ENCODE measurements around the gene FBXO22. TPM values are rescaled to one million over a fixed set of nuclear protein-coding genes. Genes with fewer than 3 reads are reported as not detected.
"Not testable (repeated sequence)": the region's sequence is repeated elsewhere in the genome, so short reads cannot be mapped to it uniquely, and the experiment has no call there.

The FBXO22 gene
- 29.1 TPM for total RNA-seq

DNA sequence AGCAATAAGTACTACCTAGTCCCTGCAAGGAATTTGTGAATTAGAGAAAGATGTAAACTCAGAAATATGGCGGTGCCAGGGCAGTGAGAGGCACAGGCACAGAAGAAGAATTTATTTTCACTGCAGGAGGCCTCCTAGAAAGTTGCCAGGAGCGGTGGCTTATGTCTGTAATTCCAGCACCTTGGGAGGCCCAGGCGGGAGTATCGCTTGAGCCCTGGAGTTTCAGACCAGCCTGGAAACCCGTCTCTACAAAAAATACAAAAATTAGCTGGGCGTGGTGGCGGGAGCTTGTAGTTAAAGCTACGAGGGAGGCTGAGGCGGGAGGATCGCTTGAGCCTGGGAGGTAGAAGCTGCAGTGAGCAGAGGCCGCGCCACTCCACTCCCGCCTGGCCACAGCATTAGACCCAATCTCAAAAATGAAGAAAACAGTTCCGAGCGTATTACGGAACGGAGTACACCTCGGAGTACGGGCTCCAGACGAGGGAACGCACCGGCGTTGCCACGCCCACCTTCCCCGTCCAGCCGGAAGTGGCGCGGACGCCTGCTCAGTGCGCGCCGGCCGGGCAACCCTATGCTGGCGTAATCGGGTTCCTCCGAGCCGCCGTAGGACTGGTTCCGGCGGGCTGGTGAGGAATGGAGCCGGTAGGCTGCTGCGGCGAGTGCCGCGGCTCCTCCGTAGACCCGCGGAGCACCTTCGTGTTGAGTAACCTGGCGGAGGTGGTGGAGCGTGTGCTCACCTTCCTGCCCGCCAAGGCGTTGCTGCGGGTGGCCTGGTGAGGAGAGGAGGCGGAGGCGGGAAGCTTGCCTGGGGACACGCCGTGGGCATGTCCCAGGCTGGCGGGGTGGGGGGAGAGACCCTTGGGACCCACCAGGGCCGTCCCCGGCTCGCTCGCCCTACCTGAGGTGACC is at the start of gene FBXO22:
TSS of gene FBXO22 (plus strand) at position 548 of the 909 bp plus-strand sequence. CDS start at position 634, 86 bp downstream.
- DNase-seq (ENCODE audit: low spot score), result peak; percentile 93

GRCh38 chr15:75857886-75858285 is 45.8 kb upstream of the FBXO22 start:
- DNase-seq (ENCODE audit: low spot score), result no peak

DNA sequence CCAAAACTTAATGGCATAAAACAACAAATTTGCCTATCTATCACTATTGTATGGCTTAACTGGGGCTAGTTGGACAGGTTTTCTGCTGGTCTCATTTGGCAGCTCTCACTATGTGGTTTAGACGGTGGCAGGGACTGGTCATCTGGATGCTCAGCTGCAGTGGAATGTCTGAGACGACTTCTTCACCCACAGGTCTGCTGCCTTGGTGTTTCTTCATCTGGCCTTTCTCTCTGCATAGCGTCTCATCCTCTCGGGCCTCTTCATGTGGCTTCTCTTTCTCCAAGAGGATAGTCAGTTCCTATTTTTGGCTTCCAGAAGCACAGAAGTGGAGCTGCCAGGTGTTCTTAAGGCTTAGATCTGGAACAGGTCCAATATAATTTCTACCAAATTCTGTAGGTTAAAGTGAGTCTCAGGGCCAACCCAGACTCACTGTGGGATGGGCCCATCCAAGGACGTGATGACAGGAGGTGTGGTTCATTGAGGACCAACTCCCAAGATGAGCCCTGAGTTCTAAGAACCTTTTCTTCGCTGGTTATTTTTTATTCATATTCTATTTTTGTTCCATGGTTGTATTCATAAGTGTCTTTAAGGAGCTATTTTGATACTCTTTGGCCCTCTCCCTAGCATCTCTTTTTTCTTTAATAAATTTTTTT is 41.8 kb upstream of the FBXO22 start:
- DNase-seq (ENCODE audit: low spot score), result no peak

DNA sequence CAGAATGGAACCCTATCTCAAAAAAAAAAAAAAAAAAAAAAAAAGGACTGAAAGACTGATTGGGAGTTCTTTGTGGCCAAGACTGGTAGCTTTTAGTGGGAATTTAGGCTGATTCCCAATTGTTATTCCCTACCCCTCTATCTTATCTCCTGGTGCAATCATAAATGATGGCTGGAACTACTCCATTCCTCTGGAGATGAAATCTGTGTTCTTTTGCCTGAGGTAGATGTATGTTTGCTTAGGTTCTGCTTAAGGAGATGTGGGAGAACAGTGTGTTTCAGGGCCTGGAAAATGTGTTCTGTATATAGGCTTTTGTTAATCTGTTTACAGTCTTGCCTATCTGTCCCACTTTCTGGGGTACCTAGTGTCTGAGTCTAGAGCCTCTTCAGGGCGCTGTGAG is 40.9 kb upstream of the FBXO22 start:
- no peak for DNase-seq (ENCODE audit: low spot score)

- no peak for DNase-seq (ENCODE audit: low spot score)
Observed at GRCh38 chr15:75864213-75865059, 39.2 kb upstream of the FBXO22 start.

DNA sequence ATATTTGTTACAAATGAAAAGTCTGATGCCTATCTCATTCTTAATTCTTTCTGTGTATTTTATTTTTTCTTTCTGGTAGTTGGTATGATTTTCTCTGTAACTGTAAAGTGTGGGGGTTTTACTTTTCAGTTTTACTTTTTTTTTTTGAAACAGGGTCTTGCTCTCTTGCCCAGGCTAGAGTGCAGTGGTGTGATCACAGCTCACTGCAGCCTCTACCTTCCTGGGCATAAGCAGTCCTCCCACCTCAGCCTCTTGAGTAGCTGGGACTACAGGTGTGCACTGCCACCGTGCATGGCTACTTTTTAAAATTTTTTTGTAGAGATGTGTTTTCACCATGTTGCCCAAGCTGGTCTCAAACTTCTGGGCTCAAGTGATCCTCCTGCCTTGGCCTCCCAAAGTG is 37.6 kb upstream of the FBXO22 start:
- DNase-seq (ENCODE audit: low spot score), result not testable (repeated sequence)

GRCh38 chr15:75866916-75867315 is 36.8 kb upstream of the FBXO22 start:
- no peak for DNase-seq (ENCODE audit: low spot score)

DNA sequence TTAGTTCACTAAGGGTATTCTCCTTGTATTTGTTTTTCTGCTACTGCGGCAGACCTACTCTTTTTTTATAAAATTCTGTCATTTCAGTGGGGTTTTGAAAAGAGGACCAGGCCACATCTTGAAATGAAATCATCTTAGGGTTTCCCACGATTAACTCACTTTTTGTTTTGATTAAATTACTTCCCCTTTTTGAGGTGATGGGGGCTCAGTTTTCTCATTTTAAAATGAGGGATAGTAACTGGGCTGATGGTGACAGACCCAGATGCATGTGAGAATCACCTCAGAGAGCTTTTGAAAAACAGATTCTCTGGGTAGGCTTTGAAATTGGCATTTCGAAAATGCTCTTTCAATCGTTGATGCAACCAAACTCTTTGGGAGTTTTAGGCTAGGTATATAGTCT is 36.2 kb upstream of the FBXO22 start:
- DNase-seq (ENCODE audit: low spot score), result no peak

DNA sequence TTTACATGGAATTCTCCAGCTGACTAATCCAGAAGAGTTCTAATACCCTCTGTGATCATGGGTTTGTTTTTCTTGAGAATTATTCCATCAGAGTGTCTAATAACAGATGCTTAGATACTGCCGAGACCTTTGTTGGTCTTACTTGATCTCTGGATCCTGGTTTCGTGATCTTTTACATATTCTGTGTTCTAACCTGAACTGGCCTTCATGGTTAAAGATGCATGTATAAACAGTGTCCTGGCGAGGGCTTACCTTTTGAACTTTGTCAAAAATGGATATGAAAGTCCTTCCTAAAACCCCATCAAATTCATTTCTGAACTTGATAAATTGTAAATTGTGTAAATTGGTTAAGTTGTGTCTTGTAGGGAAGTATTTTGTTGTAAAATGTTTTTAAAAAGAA is 35.7 kb upstream of the FBXO22 start:
- no peak for DNase-seq (ENCODE audit: low spot score)

GRCh38 chr15:75869446-75869845 is 34.2 kb upstream of the FBXO22 start:
- DNase-seq (ENCODE audit: low spot score), result no peak

DNA sequence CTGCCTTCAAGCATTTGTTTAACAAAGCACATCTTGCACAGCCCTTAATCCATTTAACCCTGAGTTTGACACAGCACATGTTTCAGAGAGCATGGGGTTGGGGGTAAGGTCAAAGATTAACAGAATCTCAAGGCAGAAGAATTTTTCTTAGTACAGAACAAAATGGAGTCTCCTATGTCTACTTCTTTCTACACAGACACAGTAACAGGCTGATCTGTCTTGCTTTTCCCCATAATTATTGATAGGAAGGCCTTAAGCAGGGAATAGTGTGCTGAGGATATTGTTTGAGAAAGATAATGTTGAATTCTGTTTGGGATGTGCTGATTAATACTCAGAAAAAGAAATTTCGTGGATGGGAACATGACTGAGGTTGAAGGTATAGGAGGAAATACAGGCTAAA is 32.1 kb upstream of the FBXO22 start:
- not testable (repeated sequence) for DNase-seq (ENCODE audit: low spot score)

DNA sequence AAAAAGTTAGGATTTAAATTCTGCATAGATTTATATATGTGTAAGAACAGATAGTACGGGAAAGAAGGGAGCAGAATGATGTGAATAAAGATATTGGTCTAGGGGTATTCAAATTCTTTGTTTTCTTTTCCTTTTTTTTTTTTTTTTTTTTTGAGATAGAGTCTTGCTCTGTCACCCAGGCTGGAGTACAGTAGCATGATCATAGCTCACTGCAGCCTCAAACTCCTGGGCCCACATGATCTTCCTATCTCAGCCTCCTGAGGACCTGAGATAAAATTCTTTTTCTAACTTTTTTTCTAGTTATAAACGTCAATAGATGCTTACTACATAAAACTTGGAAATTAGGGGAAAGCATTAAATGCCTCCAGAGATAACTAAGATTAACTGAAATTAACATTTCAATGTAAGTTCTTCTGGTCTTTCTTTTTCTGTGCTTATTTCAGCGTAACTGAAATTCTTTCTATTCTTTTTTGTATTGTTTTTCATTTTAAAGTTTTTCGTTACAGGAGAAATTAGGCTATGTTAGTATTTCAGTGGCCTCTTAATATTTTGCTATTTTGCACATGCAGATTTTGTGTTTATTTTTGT is 31.2 kb upstream of the FBXO22 start:
- no peak for DNase-seq (ENCODE audit: low spot score)

DNA sequence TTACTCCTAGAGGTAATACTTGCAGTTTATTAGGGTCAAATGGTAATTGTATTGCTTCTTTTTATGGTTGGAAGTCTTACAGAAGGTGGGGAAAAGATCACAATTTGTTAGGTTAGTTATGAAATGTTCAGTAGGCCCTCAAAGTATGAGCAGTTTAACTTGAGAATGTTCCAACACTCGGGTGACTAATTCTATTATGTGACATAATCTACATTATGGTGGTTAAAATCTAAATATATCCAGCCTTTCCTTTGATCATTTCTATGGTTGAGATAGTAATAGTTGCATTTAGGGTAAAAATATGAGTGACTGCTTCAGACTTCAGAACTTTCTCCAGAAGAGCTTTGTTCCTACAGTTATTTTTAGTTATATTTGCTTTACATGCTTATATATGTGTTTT is 19.6 kb upstream of the FBXO22 start:
- DNase-seq (ENCODE audit: low spot score), result no peak

DNA sequence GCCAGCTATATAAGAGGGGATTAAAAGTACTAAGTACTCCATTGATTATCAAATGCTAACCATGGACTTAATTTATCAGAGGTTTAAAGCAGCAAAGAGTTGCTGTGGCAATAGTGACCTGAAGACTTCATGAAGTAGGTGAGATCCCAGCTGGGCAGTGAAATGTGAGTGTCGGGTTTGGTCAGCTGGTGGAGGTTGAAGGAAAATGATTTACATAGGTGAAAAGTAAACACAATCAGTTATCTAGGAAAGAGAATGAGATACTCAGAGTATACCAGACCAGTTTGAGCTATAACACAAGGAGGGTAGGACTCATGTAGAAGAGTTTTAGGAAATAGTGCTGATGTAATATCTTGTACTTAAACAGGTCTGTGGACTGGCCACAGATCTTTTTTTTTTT is 16.5 kb upstream of the FBXO22 start:
- no peak for DNase-seq (ENCODE audit: low spot score)

DNA sequence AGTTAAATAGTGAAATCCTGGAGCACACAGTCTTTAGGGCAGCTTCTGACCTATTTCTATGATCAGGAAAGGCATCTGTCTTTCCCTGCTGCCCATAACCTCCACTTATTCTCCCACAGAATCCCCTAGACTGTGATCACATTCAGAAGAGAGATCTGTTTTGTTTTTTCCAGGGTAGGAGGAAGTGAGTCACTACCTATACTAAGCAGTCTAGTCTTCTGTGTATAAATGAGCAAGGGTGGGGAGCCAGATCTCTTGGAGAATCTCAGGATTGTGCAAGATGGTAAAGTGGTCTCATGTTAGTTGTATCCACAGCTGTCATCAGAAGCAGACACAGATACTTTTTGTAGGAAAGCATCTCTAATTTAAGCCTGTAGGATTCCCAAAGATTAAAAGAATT is 11.8 kb upstream of the FBXO22 start:
- DNase-seq (ENCODE audit: low spot score), result no peak

GRCh38 chr15:75895731-75896130 is 7.9 kb upstream of the FBXO22 start:
- no peak for DNase-seq (ENCODE audit: low spot score)

DNA sequence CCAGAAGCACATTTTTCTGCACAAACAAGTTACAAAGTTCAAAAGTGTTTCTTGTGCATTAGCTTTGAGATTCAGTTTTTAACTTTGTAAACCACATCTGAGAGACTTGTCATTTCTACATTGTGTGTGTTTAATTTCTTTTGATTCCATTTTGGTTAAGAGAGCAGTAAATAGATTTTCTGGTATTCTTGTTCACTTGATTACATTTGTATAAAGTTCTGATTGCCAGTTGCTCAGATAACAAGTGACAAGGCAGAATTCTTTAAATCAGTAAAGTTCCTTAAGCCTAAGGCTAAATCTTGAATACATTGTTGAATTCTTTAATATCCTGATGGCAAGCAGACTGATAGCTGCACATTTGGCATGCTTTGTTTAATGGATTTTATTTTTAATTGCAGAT is 3.1 kb upstream of the FBXO22 start:
- no peak for DNase-seq (ENCODE audit: low spot score)

DNA sequence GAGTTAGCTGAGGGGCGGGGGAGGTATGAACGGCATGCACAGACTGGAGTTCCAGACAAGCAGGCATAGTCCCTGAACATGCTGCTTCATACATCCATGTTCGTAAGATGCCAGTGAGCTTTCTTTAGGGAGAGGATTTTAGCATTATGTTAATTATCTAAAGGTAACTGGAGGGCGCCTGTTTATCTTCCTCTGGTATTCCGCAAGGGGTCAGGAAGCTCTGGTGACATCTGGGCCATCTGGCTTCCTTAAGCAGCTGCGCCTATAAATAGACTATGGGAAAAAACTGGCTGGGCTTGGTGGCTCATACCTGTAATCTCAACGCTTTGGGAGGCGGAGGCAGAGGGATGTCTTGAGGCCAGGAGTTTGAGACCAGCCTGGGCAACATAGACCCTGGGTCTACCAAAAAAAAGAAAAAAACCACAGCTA is 1.5 kb upstream of the FBXO22 start:
- no peak for DNase-seq (ENCODE audit: low spot score)

DNA sequence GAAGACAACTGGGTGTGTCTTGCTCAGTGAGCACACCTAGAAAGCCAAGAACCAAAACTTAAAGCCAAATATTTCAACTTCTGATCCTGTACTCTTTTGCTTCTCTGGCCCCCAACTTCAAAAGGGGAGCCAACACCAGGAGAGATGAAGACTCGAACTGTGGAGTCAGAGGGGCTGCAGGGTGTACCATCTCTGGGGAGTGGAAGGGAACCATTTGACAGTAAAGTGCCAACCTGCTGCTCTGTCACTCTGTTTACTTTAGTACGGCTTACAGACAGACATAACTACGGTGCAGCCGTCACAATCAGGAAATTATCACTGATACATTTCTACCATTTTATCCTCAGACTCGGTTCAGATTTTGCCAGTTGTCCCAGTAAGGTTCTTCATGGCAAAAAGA is 1.6 kb downstream of the FBXO22 start:
- DNase-seq (ENCODE audit: low spot score), result no peak

- DNase-seq (ENCODE audit: low spot score), result not testable (repeated sequence)
Observed at GRCh38 chr15:75910355-75910754, 6.7 kb downstream of the FBXO22 start.

GRCh38 chr15:75916978-75917377 is 13.3 kb downstream of the FBXO22 start:
- no peak for DNase-seq (ENCODE audit: low spot score)

DNA sequence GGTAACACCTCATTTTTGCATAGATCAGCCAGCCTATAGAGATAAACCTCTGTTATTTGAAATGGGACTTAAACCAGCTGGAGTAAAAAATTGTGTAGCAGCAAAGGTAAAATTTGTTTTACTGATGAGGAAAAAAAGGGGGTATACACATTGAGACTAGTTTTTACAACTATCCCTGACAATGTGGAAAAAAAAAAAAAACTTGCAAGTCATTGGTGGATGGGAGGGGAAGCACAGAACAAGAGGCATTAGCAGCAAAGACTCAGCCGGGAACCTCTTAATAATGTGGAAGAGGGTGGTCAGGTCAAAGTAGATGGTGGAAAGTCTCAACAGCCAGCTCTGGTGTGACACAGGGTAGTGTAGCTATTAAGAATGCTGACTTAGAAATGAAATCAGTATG is 14.5 kb downstream of the FBXO22 start:
- DNase-seq (ENCODE audit: low spot score), result no peak
